ENCODE data around the gene ENAH.

ENAH gene

DNA sequence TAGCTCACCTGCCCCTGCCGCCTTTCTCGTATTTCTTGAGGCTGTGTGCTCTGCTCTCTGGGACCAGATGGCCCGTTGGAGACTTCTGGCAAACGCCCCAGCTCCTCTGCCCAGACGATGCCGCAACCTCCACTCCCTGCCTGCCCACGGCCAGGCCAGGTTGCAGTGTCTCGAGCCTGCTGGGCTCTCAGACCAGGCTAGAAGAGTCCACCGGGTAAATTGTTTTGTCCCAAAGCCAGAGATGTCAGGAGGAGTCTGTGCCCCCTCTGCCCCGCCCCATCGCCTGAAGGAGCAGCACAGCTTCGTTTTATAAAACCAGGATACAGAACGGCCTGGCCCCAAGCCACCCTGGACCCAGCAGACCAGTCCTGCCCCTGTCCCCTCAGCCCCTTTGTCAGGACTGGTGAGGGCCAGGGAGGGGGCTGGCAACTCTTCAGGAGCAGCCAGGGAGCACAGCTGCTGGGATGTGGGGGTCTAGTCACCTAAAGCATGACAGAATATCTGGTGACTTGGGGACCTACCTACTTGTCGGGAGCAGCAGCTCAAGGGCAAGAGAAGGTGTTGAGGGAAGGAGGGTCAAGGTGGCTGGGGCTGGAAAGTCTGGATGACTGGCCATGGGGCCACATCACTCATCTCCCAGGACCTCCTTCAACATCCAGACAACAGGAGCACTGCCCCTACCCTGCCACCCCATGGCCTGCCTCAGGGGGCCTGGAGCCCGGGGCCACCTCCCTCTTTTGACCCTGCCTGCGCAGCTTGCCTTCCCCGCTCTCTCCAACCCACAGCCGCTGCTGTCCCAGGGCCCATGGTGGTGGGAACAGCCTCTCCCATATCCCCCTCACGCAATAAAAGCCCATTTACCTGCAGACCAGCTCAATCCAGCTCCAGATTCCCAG, 191.1 kb downstream of the ENAH start:
- H3K27ac ChIP-seq (ENCODE audit: low read length): no peak overlapping the region
- peaks cover 4% of the 10 kb centered on the region for H3K4me1 ChIP-seq (ENCODE audit: low read length)
- no peak overlapping the region for H2AFZ ChIP-seq (ENCODE audit: low read depth, low read length)
- TF ChIP-seq, protein P1, sequence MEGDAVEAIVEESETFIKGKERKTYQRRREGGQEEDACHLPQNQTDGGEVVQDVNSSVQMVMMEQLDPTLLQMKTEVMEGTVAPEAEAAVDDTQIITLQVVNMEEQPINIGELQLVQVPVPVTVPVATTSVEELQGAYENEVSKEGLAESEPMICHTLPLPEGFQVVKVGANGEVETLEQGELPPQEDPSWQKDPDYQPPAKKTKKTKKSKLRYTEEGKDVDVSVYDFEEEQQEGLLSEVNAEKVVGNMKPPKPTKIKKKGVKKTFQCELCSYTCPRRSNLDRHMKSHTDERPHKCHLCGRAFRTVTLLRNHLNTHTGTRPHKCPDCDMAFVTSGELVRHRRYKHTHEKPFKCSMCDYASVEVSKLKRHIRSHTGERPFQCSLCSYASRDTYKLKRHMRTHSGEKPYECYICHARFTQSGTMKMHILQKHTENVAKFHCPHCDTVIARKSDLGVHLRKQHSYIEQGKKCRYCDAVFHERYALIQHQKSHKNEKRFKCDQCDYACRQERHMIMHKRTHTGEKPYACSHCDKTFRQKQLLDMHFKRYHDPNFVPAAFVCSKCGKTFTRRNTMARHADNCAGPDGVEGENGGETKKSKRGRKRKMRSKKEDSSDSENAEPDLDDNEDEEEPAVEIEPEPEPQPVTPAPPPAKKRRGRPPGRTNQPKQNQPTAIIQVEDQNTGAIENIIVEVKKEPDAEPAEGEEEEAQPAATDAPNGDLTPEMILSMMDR (IDR thresholded peaks at IDR 0.05; ENCODE audit: low read depth, low read length): no peak
- TF ChIP-seq EZH2phosphoT487 (IDR thresholded peaks at IDR 0.05; ENCODE audit: low read depth): no peak
- H4K20me1 ChIP-seq (ENCODE audit: insufficient read depth, low read length): no peaks in the 10 kb centered on the region
- H3K36me3 ChIP-seq (replicated peaks; ENCODE audit: low read depth, low read length): no peaks in the 10 kb centered on the region
- H3K79me2 ChIP-seq (ENCODE audit: low read length): no peaks in the 10 kb centered on the region
- no peaks in the 10 kb centered on the region for H3K9me3 ChIP-seq (ENCODE audit: insufficient read depth, low read length)
- no peak overlapping the region for H3K9ac ChIP-seq (ENCODE audit: low read length)
- H3K4me2 ChIP-seq (ENCODE audit: low read length): no peak overlapping the region
- H3K27me3 ChIP-seq (ENCODE audit: low read depth, low read length): 0 out of 2 replicates have a peak, but pooled peaks cover 4% of the 10 kb centered on the region
- H3K4me3 ChIP-seq (ENCODE audit: low read length): no peak overlapping the region

DNA sequence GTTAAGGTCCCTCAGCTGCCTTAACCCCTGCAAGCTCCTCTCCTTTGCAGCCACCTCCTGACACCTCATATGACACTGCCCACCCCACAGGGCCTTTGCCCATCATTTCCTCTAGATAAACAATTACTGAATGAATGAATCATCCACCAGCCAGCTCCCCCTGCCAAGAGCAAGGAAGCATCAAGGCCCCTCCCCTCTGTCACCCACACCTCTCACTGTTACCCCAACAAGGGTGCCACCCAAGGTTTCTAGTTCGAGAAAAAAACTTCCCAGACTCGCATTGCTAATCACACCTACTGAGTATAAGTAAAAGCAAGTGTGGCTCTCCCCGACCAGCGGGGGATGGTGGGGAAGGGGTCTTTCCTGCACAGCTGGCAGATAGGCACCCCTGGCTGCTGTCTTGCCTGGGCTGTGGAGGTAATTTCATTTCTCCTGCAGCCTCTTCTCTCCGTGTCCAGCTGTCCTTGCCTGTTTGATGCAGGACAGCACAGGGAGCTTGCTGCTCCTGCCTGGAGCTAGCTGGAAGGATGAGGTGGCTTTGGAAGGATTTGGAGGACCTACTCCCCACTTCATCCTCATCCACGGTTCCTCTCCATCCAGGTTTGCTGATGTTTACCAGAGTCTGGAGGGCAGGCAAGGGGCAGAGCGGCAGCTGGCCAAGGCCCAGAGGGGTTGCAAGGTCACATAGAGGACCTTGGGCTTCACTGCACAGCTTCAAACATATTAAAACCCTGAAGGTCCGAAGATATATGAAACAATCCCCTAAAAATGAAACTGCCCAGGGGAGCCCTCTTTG, 192.0 kb downstream of the ENAH start:
- TF ChIP-seq, protein P1 (IDR thresholded peaks at IDR 0.05; ENCODE audit: low read depth, low read length): no peak
- no peak for TF ChIP-seq EZH2phosphoT487 (IDR thresholded peaks at IDR 0.05; ENCODE audit: low read depth)
- H3K4me3 ChIP-seq (ENCODE audit: low read length): no peak overlapping the region
- H3K79me2 ChIP-seq (ENCODE audit: low read length): no peaks in the 10 kb centered on the region

GRCh38 chr1:225460021-225460736, 192.7 kb downstream of the ENAH start:
- Histone ChIP-seq H3K9me3 (ENCODE audit: insufficient read depth, low read length) (no peaks in the 10 kb centered on the region), H3K27ac (ENCODE audit: low read length) (no peak overlapping the region), H3K4me2 (ENCODE audit: low read length) (no peak overlapping the region), H4K20me1 (ENCODE audit: insufficient read depth, low read length) (no peaks in the 10 kb centered on the region), H3K4me1 (ENCODE audit: low read length) (no peaks in the 10 kb centered on the region), H3K36me3 (replicated peaks; ENCODE audit: low read depth, low read length) (no peaks in the 10 kb centered on the region), H3K9ac (ENCODE audit: low read length) (no peak overlapping the region), H3K79me2 (ENCODE audit: low read length) (no peaks in the 10 kb centered on the region), H3K4me3 (ENCODE audit: low read length) (no peak overlapping the region), H3K27me3 (ENCODE audit: low read depth, low read length) (0 out of 2 replicates have a peak, but pooled peaks cover 4% of the 10 kb centered on the region), H2AFZ (ENCODE audit: low read depth, low read length) (no peak overlapping the region)
- no peak for TF ChIP-seq EZH2phosphoT487 (IDR thresholded peaks at IDR 0.05; ENCODE audit: low read depth)
- TF ChIP-seq, protein P1 (IDR thresholded peaks at IDR 0.05; ENCODE audit: low read depth, low read length): no peak

More for the DNA sequence above, 192.0 kb downstream of the ENAH start:
- Histone ChIP-seq H3K4me2 (ENCODE audit: low read length) (no peak overlapping the region), H3K36me3 (replicated peaks; ENCODE audit: low read depth, low read length) (no peaks in the 10 kb centered on the region), H4K20me1 (ENCODE audit: insufficient read depth, low read length) (no peaks in the 10 kb centered on the region), H3K4me1 (ENCODE audit: low read length) (no peaks in the 10 kb centered on the region), H3K27me3 (ENCODE audit: low read depth, low read length) (0 out of 2 replicates have a peak, but pooled peaks cover 4% of the 10 kb centered on the region), H2AFZ (ENCODE audit: low read depth, low read length) (no peak overlapping the region), H3K9ac (ENCODE audit: low read length) (no peak overlapping the region), H3K9me3 (ENCODE audit: insufficient read depth, low read length) (no peaks in the 10 kb centered on the region), H3K27ac (ENCODE audit: low read length) (no peak overlapping the region)
